Liver (tissue), 9 donors: ENCODE measurements around the gene SP140. TPM values are rescaled to one million over a fixed set of nuclear protein-coding genes. Genes with fewer than 3 reads are reported as not detected.
"Not testable (repeated sequence)": the region's sequence is repeated elsewhere in the genome, so short reads cannot be mapped to it uniquely, and the experiment has no call there.

Experiments
- DNase-seq: peaks from one replicate; pipeline ENCODE4 v3.0.0-alpha.2; 2017; ENCODE audit warnings: low spot score
- H3K27ac ChIP-seq, 2 donors: one replicate each; pipeline ENCODE4 v1.7.0; 2013; ENCODE audit warnings: inconsistent platforms in 2 of 2, low read length in 2 of 2, control low read depth in 1 of 2, low read depth in 1 of 2, mild to moderate bottlenecking in 1 of 2
- H3K27me3 ChIP-seq, 4 donors: one replicate each; pipeline versions ENCODE4 v1.6.1 to v1.7.0; 2013; ENCODE audit warnings: low read length in 3 of 4, inconsistent platforms in 1 of 4, mild to moderate bottlenecking in 1 of 4, moderate library complexity in 1 of 4; ENCODE audit not compliant: control insufficient read depth in 4 of 4, insufficient read depth in 4 of 4
- H3K36me3 ChIP-seq, 4 donors: one replicate each; pipeline versions ENCODE4 v1.6.1 to v1.7.0; 2013; ENCODE audit warnings: low read length in 3 of 4, mild to moderate bottlenecking in 3 of 4, low read depth in 1 of 4, moderate library complexity in 1 of 4; ENCODE audit not compliant: control insufficient read depth in 4 of 4, insufficient read depth in 3 of 4
- H3K4me1 ChIP-seq, 4 donors: one replicate each; pipeline versions ENCODE4 v1.6.1 to v1.7.0; 2013; ENCODE audit warnings: low read length in 3 of 4, mild to moderate bottlenecking in 3 of 4, moderate library complexity in 1 of 4; ENCODE audit not compliant: control insufficient read depth in 4 of 4, insufficient read depth in 4 of 4
- H3K4me3 ChIP-seq, 3 donors: one replicate each; pipeline versions ENCODE4 v1.6.1 to v1.7.0; 2013; ENCODE audit warnings: low read length in 3 of 3, control low read depth in 1 of 3, low read depth in 1 of 3, mild to moderate bottlenecking in 1 of 3
- H3K9ac ChIP-seq, 2 donors: one replicate each; pipeline ENCODE4 v1.7.0; 2013; ENCODE audit warnings: low read length in 2 of 2, mild to moderate bottlenecking in 2 of 2, moderate library complexity in 2 of 2, control low read depth in 1 of 2, low read depth in 1 of 2
- H3K9me3 ChIP-seq, 4 donors: one replicate each; pipeline versions ENCODE4 v1.6.1 to v1.7.0; 2013; ENCODE audit warnings: low read length in 3 of 4; ENCODE audit not compliant: control insufficient read depth in 4 of 4
- EGR1 ChIP-seq, 2 donors: IDR thresholded peaks; 2 replicates each; pipeline ENCODE4 v1.6.1; 2016 to 2018; ENCODE audit warnings: antibody characterized with exemption in 2 of 2, low read depth in 2 of 2
- FOXA1 ChIP-seq: IDR thresholded peaks from 2 replicates; pipeline ENCODE4 v1.6.1; 2016; ENCODE audit warnings: antibody characterized with exemption
- FOXA2 ChIP-seq: IDR thresholded peaks from 2 replicates; pipeline ENCODE4 v1.6.1; 2016; ENCODE audit warnings: antibody characterized with exemption
- GABPA ChIP-seq, 2 donors: IDR thresholded peaks in 1 of 2; conservative IDR thresholded peaks in 1 of 2; 2 replicates each; pipeline ENCODE4 v1.6.1; 2016; ENCODE audit warnings: antibody characterized with exemption in 2 of 2, mild to moderate bottlenecking in 1 of 2, moderate library complexity in 1 of 2
- HNF4A ChIP-seq, 2 donors: conservative IDR thresholded peaks; 2 replicates each; pipeline ENCODE4 v1.6.1; 2016; ENCODE audit warnings: antibody characterized with exemption in 2 of 2, mild to moderate bottlenecking in 2 of 2
- HNF4G ChIP-seq: IDR thresholded peaks from 2 replicates; pipeline ENCODE4 v1.6.1; 2016; ENCODE audit warnings: antibody characterized with exemption
- JUND ChIP-seq, 2 donors: IDR thresholded peaks; 2 replicates each; pipeline ENCODE4 v1.6.1; 2016; ENCODE audit warnings: antibody characterized with exemption in 2 of 2
- NR2F2 ChIP-seq: IDR thresholded peaks from 2 replicates; pipeline ENCODE4 v1.6.1; 2016; ENCODE audit warnings: antibody characterized with exemption
- RAD21 ChIP-seq, 2 donors: IDR thresholded peaks; 2 replicates each; pipeline ENCODE4 v1.6.1; 2016; ENCODE audit warnings: antibody characterized with exemption in 2 of 2, mild to moderate bottlenecking in 2 of 2
- RXRA ChIP-seq, 2 donors: IDR thresholded peaks; 2 replicates each; pipeline ENCODE4 v1.6.1; 2017 to 2018; ENCODE audit warnings: antibody characterized with exemption in 2 of 2, mild to moderate bottlenecking in 1 of 2
- SP1 ChIP-seq: IDR thresholded peaks from 2 replicates; pipeline ENCODE4 v1.6.1; 2018; ENCODE audit warnings: antibody characterized with exemption, mild to moderate bottlenecking
- TAF1 ChIP-seq: conservative IDR thresholded peaks from 2 replicates; pipeline ENCODE4 v1.6.1; 2016; ENCODE audit warnings: antibody characterized with exemption, mild to moderate bottlenecking
- YY1 ChIP-seq: IDR thresholded peaks from 2 replicates; pipeline ENCODE4 v1.6.1; 2016; ENCODE audit warnings: antibody characterized with exemption, mild to moderate bottlenecking
- WGBS: extraction: QIAGEN DNeasy Blood & Tissue Kit; methylation state at CpG from one replicate; pipeline ENCODE4 v1.1.7; 2013; 5-methylcytosine and 5-hydroxymethylcytosine counted together
- polyA plus RNA-seq, 2 donors: library from polyadenylated mRNA; stranded (reverse) in 1 of 2; unstranded in 1 of 2; fragments of 200-250 nt in 1 of 2; fragments of >200 nt in 1 of 2; fragmentation: Nextera tagmentation in 1 of 2; extraction: Ambion mirVana in 1 of 2; gene quantifications; one replicate each; pipeline versions ENCODE4 v1.2.1 to v1.2.3, GENCODE V29; 2013 to 2015
- total RNA-seq, 2 donors: library from RNA; depleted of rRNA; stranded (reverse); fragments of >200 nt; gene quantifications; one replicate each; pipeline ENCODE4 v1.2.3, GENCODE V29; 2014
- TF ChIP-seq, protein P1 (sequence below): IDR thresholded peaks from 2 replicates; pipeline ENCODE4 v1.6.1; 2016; ENCODE audit warnings: antibody characterized with exemption
- TF ChIP-seq, protein P2 (sequence below): IDR thresholded peaks from 2 replicates; pipeline ENCODE4 v1.6.1; 2016; ENCODE audit warnings: antibody characterized with exemption
- TF ChIP-seq, protein P3 (sequence below): IDR thresholded peaks from 2 replicates; pipeline ENCODE4 v1.6.1; 2016; ENCODE audit warnings: antibody characterized with exemption
- TF ChIP-seq, protein P4 (sequence below): IDR thresholded peaks from 2 replicates; pipeline ENCODE4 v1.6.1; 2016; ENCODE audit warnings: antibody characterized with exemption, mild to moderate bottlenecking
- donor health status: healthy.
- donor health status: healthy.
- donor health status: healthy.
- donor health status: healthy.
- donor health status: healthy.

The SP140 gene
- total and polyA plus RNA-seq, 4 donors = 0.40 to 1.8 (median 0.77) TPM

DNA sequence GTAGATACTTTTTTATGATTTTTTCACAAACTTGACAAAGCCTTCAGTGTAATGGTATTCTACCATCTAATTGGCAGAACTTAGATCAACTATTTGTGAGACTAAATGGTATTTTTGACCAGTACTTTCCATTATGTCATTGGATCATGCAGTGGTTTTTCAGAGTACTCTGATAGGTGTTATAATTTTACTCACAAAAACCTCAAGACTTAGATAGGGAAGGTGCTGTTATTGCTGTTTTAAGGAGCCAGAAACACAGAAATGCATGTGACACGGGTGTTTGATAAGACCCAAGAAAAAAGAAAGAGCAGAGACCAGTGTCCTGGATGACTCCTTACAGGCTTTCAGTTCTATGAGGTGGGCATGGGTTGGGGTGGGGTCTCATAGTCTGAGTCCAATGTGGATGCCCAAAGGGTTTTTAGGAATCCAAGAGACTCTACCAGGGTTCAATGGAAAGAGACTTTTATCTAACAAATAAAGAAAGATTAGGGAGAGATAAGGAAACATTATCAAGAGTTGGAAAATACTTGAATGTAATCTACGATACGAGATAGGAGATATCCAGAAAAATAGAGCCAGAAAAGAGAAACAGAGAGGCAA lies 31.3 kb downstream of the SP140 start (continued):
- TF ChIP-seq, protein P1, sequence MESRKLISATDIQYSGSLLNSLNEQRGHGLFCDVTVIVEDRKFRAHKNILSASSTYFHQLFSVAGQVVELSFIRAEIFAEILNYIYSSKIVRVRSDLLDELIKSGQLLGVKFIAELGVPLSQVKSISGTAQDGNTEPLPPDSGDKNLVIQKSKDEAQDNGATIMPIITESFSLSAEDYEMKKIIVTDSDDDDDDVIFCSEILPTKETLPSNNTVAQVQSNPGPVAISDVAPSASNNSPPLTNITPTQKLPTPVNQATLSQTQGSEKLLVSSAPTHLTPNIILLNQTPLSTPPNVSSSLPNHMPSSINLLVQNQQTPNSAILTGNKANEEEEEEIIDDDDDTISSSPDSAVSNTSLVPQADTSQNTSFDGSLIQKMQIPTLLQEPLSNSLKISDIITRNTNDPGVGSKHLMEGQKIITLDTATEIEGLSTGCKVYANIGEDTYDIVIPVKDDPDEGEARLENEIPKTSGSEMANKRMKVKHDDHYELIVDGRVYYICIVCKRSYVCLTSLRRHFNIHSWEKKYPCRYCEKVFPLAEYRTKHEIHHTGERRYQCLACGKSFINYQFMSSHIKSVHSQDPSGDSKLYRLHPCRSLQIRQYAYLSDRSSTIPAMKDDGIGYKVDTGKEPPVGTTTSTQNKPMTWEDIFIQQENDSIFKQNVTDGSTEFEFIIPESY = no peak
- no peak for TF ChIP-seq YY1
- TF ChIP-seq, protein P2, sequence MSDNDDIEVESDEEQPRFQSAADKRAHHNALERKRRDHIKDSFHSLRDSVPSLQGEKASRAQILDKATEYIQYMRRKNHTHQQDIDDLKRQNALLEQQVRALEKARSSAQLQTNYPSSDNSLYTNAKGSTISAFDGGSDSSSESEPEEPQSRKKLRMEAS = no peak
- no peak for TF ChIP-seq HNF4A (conservative IDR thresholded peaks at IDR 0.05)
- TF ChIP-seq FOXA2 = no peak
- TF ChIP-seq TAF1 = no peak
- TF ChIP-seq GABPA (IDR thresholded peaks at IDR 0.05 in 1 of 2, conservative IDR thresholded peaks at IDR 0.05 in 1 of 2) = no peak
- no peak for TF ChIP-seq EGR1 (IDR thresholded peaks at IDR 0.05; ENCODE audit: low read depth in 2 of 2)
- TF ChIP-seq SP1 = no peak
- no peak for TF ChIP-seq RXRA (IDR thresholded peaks at IDR 0.05)
- no peak for TF ChIP-seq JUND (IDR thresholded peaks at IDR 0.05)

DNA sequence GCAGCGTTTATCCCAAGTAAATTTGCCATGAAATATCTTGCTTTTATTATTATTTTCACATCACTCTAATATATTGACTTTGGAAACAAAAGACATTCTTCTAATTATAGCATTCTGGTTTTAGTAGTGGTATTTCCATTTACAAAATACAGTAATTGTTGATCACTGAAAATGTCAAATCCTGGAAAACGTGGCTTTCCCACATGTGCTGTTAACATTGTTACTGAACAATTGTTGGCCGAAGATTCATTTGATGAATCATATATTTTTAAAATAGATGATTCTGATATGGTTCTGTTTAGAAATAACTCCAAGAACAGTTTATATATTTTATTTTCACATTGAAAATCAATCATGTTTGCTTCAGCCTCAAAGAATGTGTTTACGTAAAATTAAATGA lies 32.9 kb downstream of the SP140 start:
- TF ChIP-seq NR2F2 (no peak), FOXA2 (no peak), HNF4G (no peak)
- TF ChIP-seq, protein P2 = no peak
- WGBS = 79% methylated on average over 4 of the region's 4 CpGs
- Histone ChIP-seq H3K9ac (no peak overlapping the region), H3K4me1 (no peaks in the 10 kb centered on the region), H3K9me3 (no peaks in the 10 kb centered on the region), H3K36me3 (no peaks in the 10 kb centered on the region), H3K4me3 (no peak overlapping the region), H3K27me3 (no peaks in the 10 kb centered on the region), H3K27ac (no peak overlapping the region)
- DNase-seq = no peak

DNA sequence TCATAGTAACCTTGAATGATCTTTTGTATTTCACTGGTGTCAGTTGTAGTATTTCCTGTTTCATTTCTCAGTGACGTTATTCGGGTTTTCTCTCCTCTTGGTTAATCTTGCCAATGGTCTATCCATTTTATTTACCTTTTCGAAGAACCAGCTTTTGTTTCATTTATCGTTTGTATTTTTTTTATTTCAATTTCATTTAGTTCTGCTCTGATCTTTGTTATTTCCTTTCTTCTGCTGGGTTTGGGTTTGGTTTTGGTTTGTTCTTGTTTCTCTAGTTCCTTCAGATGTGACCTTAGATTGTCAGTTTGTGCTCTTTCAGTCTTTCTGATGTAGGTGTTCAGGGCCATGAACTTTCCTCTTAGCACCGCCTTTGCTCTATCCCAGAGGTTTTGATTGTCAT lies 36.7 kb downstream of the SP140 start:
- Histone ChIP-seq H3K4me1 (no peaks in the 10 kb centered on the region), H3K27me3 (no peaks in the 10 kb centered on the region), H3K9me3 (no peaks in the 10 kb centered on the region), H3K4me3 (no peak overlapping the region), H3K27ac (no peak overlapping the region), H3K9ac (no peak overlapping the region), H3K36me3 (no peaks in the 10 kb centered on the region)
- no peak for DNase-seq
- 83% methylated on average over 5 of the region's 5 CpGs for WGBS
- TF ChIP-seq NR2F2 (no peak), FOXA1 (no peak), JUND (IDR thresholded peaks at IDR 0.05) (no peak), EGR1 (IDR thresholded peaks at IDR 0.05; ENCODE audit: low read depth in 2 of 2) (no peak), SP1 (no peak), HNF4G (no peak), GABPA (IDR thresholded peaks at IDR 0.05 in 1 of 2, conservative IDR thresholded peaks at IDR 0.05 in 1 of 2) (no peak), YY1 (no peak), RAD21 (IDR thresholded peaks at IDR 0.05) (no peak), FOXA2 (no peak)
- TF ChIP-seq, protein P3, sequence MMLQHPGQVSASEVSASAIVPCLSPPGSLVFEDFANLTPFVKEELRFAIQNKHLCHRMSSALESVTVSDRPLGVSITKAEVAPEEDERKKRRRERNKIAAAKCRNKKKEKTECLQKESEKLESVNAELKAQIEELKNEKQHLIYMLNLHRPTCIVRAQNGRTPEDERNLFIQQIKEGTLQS = no peak
- TF ChIP-seq, protein P2 = no peak
- TF ChIP-seq, protein P4, sequence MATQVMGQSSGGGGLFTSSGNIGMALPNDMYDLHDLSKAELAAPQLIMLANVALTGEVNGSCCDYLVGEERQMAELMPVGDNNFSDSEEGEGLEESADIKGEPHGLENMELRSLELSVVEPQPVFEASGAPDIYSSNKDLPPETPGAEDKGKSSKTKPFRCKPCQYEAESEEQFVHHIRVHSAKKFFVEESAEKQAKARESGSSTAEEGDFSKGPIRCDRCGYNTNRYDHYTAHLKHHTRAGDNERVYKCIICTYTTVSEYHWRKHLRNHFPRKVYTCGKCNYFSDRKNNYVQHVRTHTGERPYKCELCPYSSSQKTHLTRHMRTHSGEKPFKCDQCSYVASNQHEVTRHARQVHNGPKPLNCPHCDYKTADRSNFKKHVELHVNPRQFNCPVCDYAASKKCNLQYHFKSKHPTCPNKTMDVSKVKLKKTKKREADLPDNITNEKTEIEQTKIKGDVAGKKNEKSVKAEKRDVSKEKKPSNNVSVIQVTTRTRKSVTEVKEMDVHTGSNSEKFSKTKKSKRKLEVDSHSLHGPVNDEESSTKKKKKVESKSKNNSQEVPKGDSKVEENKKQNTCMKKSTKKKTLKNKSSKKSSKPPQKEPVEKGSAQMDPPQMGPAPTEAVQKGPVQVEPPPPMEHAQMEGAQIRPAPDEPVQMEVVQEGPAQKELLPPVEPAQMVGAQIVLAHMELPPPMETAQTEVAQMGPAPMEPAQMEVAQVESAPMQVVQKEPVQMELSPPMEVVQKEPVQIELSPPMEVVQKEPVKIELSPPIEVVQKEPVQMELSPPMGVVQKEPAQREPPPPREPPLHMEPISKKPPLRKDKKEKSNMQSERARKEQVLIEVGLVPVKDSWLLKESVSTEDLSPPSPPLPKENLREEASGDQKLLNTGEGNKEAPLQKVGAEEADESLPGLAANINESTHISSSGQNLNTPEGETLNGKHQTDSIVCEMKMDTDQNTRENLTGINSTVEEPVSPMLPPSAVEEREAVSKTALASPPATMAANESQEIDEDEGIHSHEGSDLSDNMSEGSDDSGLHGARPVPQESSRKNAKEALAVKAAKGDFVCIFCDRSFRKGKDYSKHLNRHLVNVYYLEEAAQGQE = no peak

DNA sequence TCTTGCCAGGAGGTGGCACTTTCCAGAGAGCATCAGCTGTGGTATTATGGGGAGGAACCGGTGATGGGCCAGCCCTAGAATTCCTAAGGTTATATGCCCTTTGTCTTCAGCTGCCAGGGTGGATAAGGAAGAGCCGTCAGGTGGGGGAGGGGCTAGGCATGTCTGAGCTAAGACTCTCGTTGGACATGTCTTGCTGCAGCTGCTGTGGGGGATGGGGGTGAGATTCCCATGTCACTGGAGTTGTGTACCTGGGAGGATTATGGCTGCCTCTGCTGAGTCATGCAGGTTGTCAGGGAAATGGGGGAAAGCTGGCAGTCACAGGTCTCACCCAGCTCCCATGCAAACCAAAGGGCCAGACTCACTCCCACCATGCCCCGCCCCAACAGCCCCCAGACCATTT lies 39.4 kb downstream of the SP140 start:
- H3K27ac ChIP-seq, H3K4me3 ChIP-seq, H3K9ac ChIP-seq, H3K4me1 ChIP-seq, H3K9me3 ChIP-seq, H3K27me3 ChIP-seq, DNase-seq, H3K36me3 ChIP-seq: not testable (repeated sequence)
- 62% methylated on average over 4 of the region's 4 CpGs for WGBS
